Thyroid gland (tissue), 4 donors: ENCODE measurements around the gene SAMD4A. TPM values are rescaled to one million over a fixed set of nuclear protein-coding genes. Genes with fewer than 3 reads are reported as not detected.

Experiments
- DNase-seq, 2 donors: peaks; one replicate each; pipeline ENCODE4 v3.0.0-alpha.2; 2019
- H3K27ac ChIP-seq, 3 donors: fragments of 200-600 bp; sonication (generic); 1 replicate in 2 of 3; 2 replicates in 1 of 3; pipeline ENCODE4 v1.5.1; 2016 to 2019; ENCODE audit warnings: mild to moderate bottlenecking in 1 of 3, moderate library complexity in 1 of 3
- H3K27me3 ChIP-seq: fragments of 200-600 bp; sonication (generic); one replicate; pipeline ENCODE4 v1.5.1; 2019
- H3K36me3 ChIP-seq, 2 donors: fragments of 200-600 bp; sonication (generic); one replicate each; pipeline ENCODE4 v1.5.1; 2016 to 2019
- H3K4me1 ChIP-seq, 2 donors: fragments of 200-600 bp; sonication (generic); one replicate each; pipeline ENCODE4 v1.5.1; 2017 to 2019
- H3K4me3 ChIP-seq, 3 donors: fragments of 200-600 bp; sonication (generic); replicated peaks in 1 of 3; 1 replicate in 2 of 3; 2 replicates in 1 of 3; pipeline ENCODE4 v1.5.1; 2016; ENCODE audit warnings: mild to moderate bottlenecking in 1 of 3
- H3K9me3 ChIP-seq: fragments of 200-600 bp; sonication (generic); one replicate; pipeline ENCODE4 v1.5.1; 2017
- POLR2A ChIP-seq, 2 donors: fragments of 450-650 bp; IDR thresholded peaks; one replicate each; pipeline ENCODE4 v1.6.1; 2017; ENCODE audit warnings: antibody characterized with exemption in 2 of 2, mild to moderate bottlenecking in 2 of 2, moderate library complexity in 1 of 2
- WGBS, 2 donors: methylation state at CpG; one replicate each; pipeline ENCODE4 v1.1.5; 2017; 5-methylcytosine and 5-hydroxymethylcytosine counted together
- intact Hi-C: fragments of 100-400 bp; cut with DNase I; formaldehyde crosslinking; loops from one replicate; pipeline ENCODE4 v1.15.1; 2023
- total RNA-seq, 4 donors: library from RNA; depleted of rRNA; stranded (reverse); fragments of >200 nt; gene quantifications; one replicate each; pipeline ENCODE4 v1.2.3, GENCODE V29; 2016
- TF ChIP-seq, protein P1 (sequence below), 6 experiments: fragments of 200-600 bp in 3 of 6; fragments of 450-650 bp in 3 of 6; sonication (generic) in 3 of 6; IDR thresholded peaks; one replicate each; pipeline ENCODE4 v1.5.1; 2016 to 2019; ENCODE audit warnings: antibody characterized with exemption in 6 of 6, mild to moderate bottlenecking in 2 of 6, inconsistent platforms in 1 of 6, moderate library complexity in 1 of 6

SAMD4A gene
- total RNA-seq, 4 donors from 2014 or later: 12.6 to 32.7 (median 17.6) TPM

DNA sequence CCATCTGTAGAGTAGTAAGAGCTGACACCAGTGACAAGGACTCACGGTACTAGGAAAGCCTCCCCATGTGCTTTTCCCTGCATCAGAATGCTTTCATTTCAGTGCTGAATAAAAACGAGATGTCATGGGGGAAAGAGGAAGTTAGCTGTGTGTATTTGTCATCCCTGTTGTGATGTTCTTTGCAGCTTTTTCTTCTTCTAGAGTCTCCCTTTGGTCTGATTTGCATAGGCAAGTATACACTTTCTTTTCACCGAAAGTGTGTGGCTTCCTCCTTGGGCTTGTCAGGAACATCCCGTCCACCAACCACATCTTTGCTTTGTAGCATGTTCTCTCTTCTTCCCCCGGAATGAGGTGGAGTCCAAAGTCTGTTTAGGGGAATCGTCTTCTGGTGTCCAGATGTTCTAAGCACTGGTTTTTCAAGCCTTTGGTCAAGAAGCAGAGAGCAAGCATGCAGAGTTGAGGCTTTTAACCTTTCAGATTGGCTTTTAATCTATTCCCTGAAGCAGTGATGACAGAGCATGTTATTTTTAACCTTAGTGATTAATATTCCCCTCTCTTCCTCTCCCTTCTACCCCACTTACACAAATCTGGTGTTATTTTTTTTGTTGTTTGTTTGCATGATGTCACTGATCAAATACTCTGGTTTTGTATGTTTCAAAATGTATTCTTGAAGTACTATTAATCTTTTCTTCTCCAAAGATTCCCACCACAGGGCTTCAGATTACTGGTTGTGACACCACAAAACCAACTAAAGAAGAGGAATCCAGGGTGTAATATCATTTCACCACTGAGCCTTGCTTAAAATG is 163.4 kb downstream of the SAMD4A start:
- DNase-seq: no peak
- Histone ChIP-seq H3K27me3 (no peaks in the 10 kb centered on the region), H3K36me3 (no peaks in the 10 kb centered on the region), H3K4me3 (no peak overlapping the region), H3K4me1 (peaks cover 0 to 24% of the 10 kb centered on the region in 2 donors), H3K27ac (peak overlapping the region in 1 of 3 donors; percentile 0), H3K9me3 (no peaks in the 10 kb centered on the region)
- 51 to 63% methylated on average over 6 of the region's 6 CpGs for WGBS, 2 donors
- TF ChIP-seq, protein P1, sequence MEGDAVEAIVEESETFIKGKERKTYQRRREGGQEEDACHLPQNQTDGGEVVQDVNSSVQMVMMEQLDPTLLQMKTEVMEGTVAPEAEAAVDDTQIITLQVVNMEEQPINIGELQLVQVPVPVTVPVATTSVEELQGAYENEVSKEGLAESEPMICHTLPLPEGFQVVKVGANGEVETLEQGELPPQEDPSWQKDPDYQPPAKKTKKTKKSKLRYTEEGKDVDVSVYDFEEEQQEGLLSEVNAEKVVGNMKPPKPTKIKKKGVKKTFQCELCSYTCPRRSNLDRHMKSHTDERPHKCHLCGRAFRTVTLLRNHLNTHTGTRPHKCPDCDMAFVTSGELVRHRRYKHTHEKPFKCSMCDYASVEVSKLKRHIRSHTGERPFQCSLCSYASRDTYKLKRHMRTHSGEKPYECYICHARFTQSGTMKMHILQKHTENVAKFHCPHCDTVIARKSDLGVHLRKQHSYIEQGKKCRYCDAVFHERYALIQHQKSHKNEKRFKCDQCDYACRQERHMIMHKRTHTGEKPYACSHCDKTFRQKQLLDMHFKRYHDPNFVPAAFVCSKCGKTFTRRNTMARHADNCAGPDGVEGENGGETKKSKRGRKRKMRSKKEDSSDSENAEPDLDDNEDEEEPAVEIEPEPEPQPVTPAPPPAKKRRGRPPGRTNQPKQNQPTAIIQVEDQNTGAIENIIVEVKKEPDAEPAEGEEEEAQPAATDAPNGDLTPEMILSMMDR (IDR thresholded peaks at IDR 0.05): no peak
- no peak for TF ChIP-seq POLR2A (IDR thresholded peaks at IDR 0.05)
- intact Hi-C loops: no loop called here

DNA sequence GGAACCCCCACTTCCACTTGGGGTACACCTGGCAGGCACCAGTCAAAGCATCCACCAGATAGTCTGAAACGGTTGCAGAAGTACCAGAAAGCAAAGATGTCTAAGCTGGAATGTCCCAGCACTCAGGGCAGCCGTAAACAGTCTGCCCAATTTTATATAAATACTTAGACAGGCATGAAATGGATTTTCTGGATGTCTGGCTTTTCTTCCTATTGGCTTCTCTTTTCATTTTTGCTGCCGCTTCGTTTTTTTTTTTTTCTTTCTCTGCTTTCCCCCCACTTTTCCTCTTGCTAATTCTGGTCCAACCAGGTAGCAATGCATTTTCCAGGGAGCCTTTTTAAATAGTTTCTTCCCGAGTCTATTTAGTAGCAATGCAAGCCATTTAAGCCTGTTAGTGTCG is 168.0 kb downstream of the SAMD4A start:
- H3K4me3 ChIP-seq: no peak overlapping the region
- peaks cover 15 to 56% of the 10 kb centered on the region in 2 donors for H3K4me1 ChIP-seq
- no peak for DNase-seq
- H3K36me3 ChIP-seq: no peaks in the 10 kb centered on the region
- no peak for TF ChIP-seq POLR2A (IDR thresholded peaks at IDR 0.05)
- TF ChIP-seq, protein P1 (IDR thresholded peaks at IDR 0.05): no peak
- WGBS, 2 donors: 88 to 93% methylated on average over 6 of the region's 6 CpGs
- no peaks in the 10 kb centered on the region for H3K9me3 ChIP-seq
- intact Hi-C loops: no loop called here
- H3K27me3 ChIP-seq: no peaks in the 10 kb centered on the region
- H3K27ac ChIP-seq: peak overlapping the region in 2 of 3 donors; percentile 54 to 65

- intact Hi-C loops: no loop called here
- no peak overlapping the region for H3K4me3 ChIP-seq
- H3K27me3 ChIP-seq: no peaks in the 10 kb centered on the region
- peak overlapping the region in 2 of 3 donors; percentile 54 to 65 for H3K27ac ChIP-seq
- no peak for TF ChIP-seq POLR2A (IDR thresholded peaks at IDR 0.05)
- TF ChIP-seq, protein P1 (IDR thresholded peaks at IDR 0.05): no peak
- H3K36me3 ChIP-seq: no peaks in the 10 kb centered on the region
- peak in 1 of 2 donors; percentile 12 for DNase-seq
- 83 to 91% methylated on average over 3 of the region's 3 CpGs for WGBS, 2 donors
- H3K4me1 ChIP-seq: peaks cover 15 to 51% of the 10 kb centered on the region in 2 donors
- H3K9me3 ChIP-seq: no peaks in the 10 kb centered on the region
Observed at GRCh38 chr14:54735424-54735823, 168.5 kb downstream of the SAMD4A start.

GRCh38 chr14:54737132-54737711 is 170.3 kb downstream of the SAMD4A start:
- Histone ChIP-seq H3K9me3 (no peaks in the 10 kb centered on the region), H3K27me3 (no peaks in the 10 kb centered on the region), H3K4me3 (no peak overlapping the region), H3K36me3 (no peaks in the 10 kb centered on the region), H3K4me1 (peaks cover 15 to 36% of the 10 kb centered on the region in 2 donors), H3K27ac (no peak overlapping the region)
- 80 to 83% methylated on average over 5 of the region's 5 CpGs for WGBS, 2 donors
- TF ChIP-seq POLR2A (IDR thresholded peaks at IDR 0.05): no peak
- DNase-seq: no peak
- intact Hi-C loops: no loop called here

GRCh38 chr14:54738009-54738408 is 171.1 kb downstream of the SAMD4A start:
- H3K27ac ChIP-seq: peak overlapping the region in 2 of 3 donors; percentile 27 to 63
- intact Hi-C loops: no loop called here
- TF ChIP-seq, protein P1 (IDR thresholded peaks at IDR 0.05): no peak
- TF ChIP-seq POLR2A (IDR thresholded peaks at IDR 0.05): no peak

More at GRCh38 chr14:54738009-54738408, 171.1 kb downstream of the SAMD4A start:
- Histone ChIP-seq H3K4me3 (no peak overlapping the region), H3K36me3 (no peaks in the 10 kb centered on the region), H3K9me3 (no peaks in the 10 kb centered on the region), H3K27me3 (no peaks in the 10 kb centered on the region), H3K4me1 (peaks cover 15 to 36% of the 10 kb centered on the region in 2 donors)
- WGBS, 2 donors: 29 to 40% methylated on average over 4 of the region's 4 CpGs
- peak; percentile 65 to 76 for DNase-seq
